Calu3 (cell line): ENCODE measurements around the gene EPYC. TPM values are rescaled to one million over a fixed set of nuclear protein-coding genes. Genes with fewer than 3 reads are reported as not detected.

Experiments
- BruUV-seq: library from RNA; stranded (reverse); fragments of 400-500 nt; replicated peaks from 2 replicates; lab custom pipeline; 2021; lab: Mats Ljungman, UMichigan
- CTCF ChIA-PET: fragments of 300-600 bp; sonication (Branson Sonifier 250); formaldehyde crosslinking; loops from one replicate; lab custom pipeline; 2022; ENCODE audit warnings: antibody characterized with exemption; lab: Charles Lee
- DNase-seq: peaks from one replicate; pipeline ENCODE4 v3.0.0; 2022
- H3K27ac Mint-ChIP-seq: one replicate; pipeline ENCODE4 v1.8.0; 2022; ENCODE audit warnings: mixed read lengths; ENCODE audit not compliant: unreplicated experiment
- H3K27me3 Mint-ChIP-seq: one replicate; pipeline ENCODE4 v1.8.0; 2022; ENCODE audit warnings: mixed read lengths; ENCODE audit not compliant: unreplicated experiment
- H3K36me3 Mint-ChIP-seq: one replicate; pipeline ENCODE4 v1.8.0; 2022; ENCODE audit warnings: mild to moderate bottlenecking, moderate library complexity, mixed read lengths; ENCODE audit not compliant: insufficient read depth, unreplicated experiment
- H3K4me1 Mint-ChIP-seq: one replicate; pipeline ENCODE4 v1.8.0; 2022; ENCODE audit warnings: mild to moderate bottlenecking, low read depth, mixed read lengths; ENCODE audit not compliant: unreplicated experiment
- H3K4me3 Mint-ChIP-seq: one replicate; pipeline ENCODE4 v1.8.0; 2022; ENCODE audit warnings: mild to moderate bottlenecking, low read depth, moderate library complexity, mixed read lengths; ENCODE audit not compliant: unreplicated experiment
- H3K9me3 Mint-ChIP-seq: one replicate; pipeline ENCODE4 v1.8.0; 2022; ENCODE audit warnings: low read depth, mixed read lengths; ENCODE audit not compliant: unreplicated experiment
- CTCF ChIP-seq: fragments of 200-600 bp; IDR thresholded peaks from one replicate; pipeline ENCODE4 v1.8.0; 2022; ENCODE audit warnings: antibody characterized with exemption; ENCODE audit not compliant: unreplicated experiment
- intact Hi-C: fragments of 100-400 bp; cut with micrococcal nuclease; formaldehyde crosslinking; loops from one replicate; pipeline ENCODE4 v1.10.0; 2022; ENCODE audit not compliant: unreplicated experiment
- total RNA-seq: library from RNA; stranded (reverse); gene quantifications from 2 replicates; pipeline ENCODE4 v1.2.3, GENCODE V29; 2022

EPYC gene
- total RNA-seq, 1 experiment from 2014 or later, result not detected

- H3K27me3 Mint-ChIP-seq, result no peaks in the 10 kb centered on the region
- peaks cover 16% of the 10 kb centered on the region for H3K4me1 Mint-ChIP-seq
- no peak for TF ChIP-seq CTCF
- H3K27ac Mint-ChIP-seq, result no peak overlapping the region
- H3K36me3 Mint-ChIP-seq, result no peaks in the 10 kb centered on the region
- no TSS peak for BruUV-seq
- H3K9me3 Mint-ChIP-seq, result peaks cover 2% of the 10 kb centered on the region
- CTCF ChIA-PET, result no interaction called here
- intact Hi-C loops, result no loop called here
- DNase-seq, result no peak
- no peak overlapping the region for H3K4me3 Mint-ChIP-seq
Measured at GRCh38 chr12:91017043-91017442, 12.3 kb upstream of the EPYC start.

- CTCF ChIA-PET, result interaction anchor here (1.0 to 1.5 kb wide), 2 partner anchors 31 to 89 kb away, joined by 3 to 5 read pairs; no protein-coding TSS in a partner anchor
- TF ChIP-seq CTCF, result no peak
- no peak for DNase-seq
- H3K4me3 Mint-ChIP-seq, result no peak overlapping the region
- BruUV-seq, result no TSS peak
- peak overlapping the region; percentile 9 for H3K27ac Mint-ChIP-seq
- no peaks in the 10 kb centered on the region for H3K36me3 Mint-ChIP-seq
- H3K27me3 Mint-ChIP-seq, result peaks cover 9% of the 10 kb centered on the region
- H3K4me1 Mint-ChIP-seq, result peaks cover 16% of the 10 kb centered on the region
- H3K9me3 Mint-ChIP-seq, result peaks cover 3% of the 10 kb centered on the region
- intact Hi-C loops, result no loop called here
Measured at GRCh38 chr12:91009319-91009950, 4.7 kb upstream of the EPYC start.

DNA sequence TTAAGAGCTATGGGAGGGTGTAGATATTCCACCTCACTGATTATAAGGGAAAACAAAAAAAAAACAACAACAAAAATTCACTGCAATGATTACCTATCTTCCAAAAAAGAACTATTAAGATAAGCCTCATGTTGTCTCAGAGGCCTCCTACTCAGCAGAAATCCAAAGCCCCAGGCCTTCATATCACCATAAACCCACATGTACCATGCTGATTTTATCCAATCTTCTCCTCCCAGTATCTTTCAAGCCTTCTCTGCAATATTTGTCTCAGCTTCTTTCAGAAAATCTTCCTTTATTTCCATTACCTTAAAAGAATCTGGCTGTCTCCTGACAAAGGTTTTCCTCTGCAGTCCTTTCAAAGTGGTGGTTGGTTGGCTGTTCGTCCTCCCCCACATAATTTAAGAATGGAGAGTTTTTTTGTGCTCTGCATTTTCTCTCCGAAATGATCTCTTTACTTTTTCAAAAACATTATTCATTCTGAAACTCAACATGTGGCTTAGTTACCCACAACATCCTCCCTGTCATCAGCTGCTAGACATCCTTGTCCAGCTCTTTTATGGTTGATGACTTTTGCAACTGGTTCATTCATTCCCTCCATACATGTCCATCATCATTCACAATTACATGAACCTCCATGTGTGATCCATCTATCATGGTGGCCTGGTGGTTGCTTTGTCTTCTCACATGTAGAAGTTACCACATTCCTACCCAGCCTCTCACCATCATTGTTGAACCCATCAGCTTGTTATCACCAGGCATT is 2.9 kb upstream of the EPYC start:
- Mint-ChIP-seq H3K27ac (no peak overlapping the region), H3K9me3 (peaks cover 3% of the 10 kb centered on the region), H3K27me3 (peaks cover 9% of the 10 kb centered on the region), H3K4me1 (peaks cover 16% of the 10 kb centered on the region), H3K4me3 (no peak overlapping the region), H3K36me3 (no peaks in the 10 kb centered on the region)
- no TSS peak for BruUV-seq
- no peak for TF ChIP-seq CTCF
- DNase-seq, result no peak
- intact Hi-C loops, result no loop called here
- CTCF ChIA-PET, result no interaction called here

- DNase-seq, result no peak
- H3K36me3 Mint-ChIP-seq, result no peaks in the 10 kb centered on the region
- no peak overlapping the region for H3K4me3 Mint-ChIP-seq
- H3K4me1 Mint-ChIP-seq, result peaks cover 21% of the 10 kb centered on the region
- no peak overlapping the region for H3K27ac Mint-ChIP-seq
- H3K27me3 Mint-ChIP-seq, result peaks cover 9% of the 10 kb centered on the region
- CTCF ChIA-PET, result no interaction called here
- TF ChIP-seq CTCF, result no peak
- peaks cover 3% of the 10 kb centered on the region for H3K9me3 Mint-ChIP-seq
- intact Hi-C loops, result no loop called here
- BruUV-seq, result no TSS peak
Measured at GRCh38 chr12:91003737-91004136, 1.0 kb downstream of the EPYC start.
